Loucy (cell line): ENCODE measurements around the gene CFAP210.

ENCODE experiments used
- CTCF ChIP-seq: fragments of 200-600 bp; sonication (generic); conservative IDR thresholded peaks from 2 replicates; pipeline ENCODE4 v1.5.1; 2014; ENCODE audit warnings: mild to moderate bottlenecking, antibody characterized with exemption, low read length
- EZH2phosphoT487 ChIP-seq: fragments of 200-600 bp; IDR thresholded peaks from 2 replicates; pipeline ENCODE4 v1.6.1; 2018; ENCODE audit warnings: antibody characterized with exemption, mild to moderate bottlenecking, moderate library complexity, borderline replicate concordance

- no peak for TF ChIP-seq CTCF
- TF ChIP-seq EZH2phosphoT487: no peak
These were observed 672 bp upstream of the CFAP210 start for GRCh38 chr2:169694894-169695260.
